B cell (primary cell): Measurements from ENCODE around the gene MLH3. TPM values are rescaled to one million over a fixed set of nuclear protein-coding genes. Genes with fewer than 3 reads are reported as not detected.

ENCODE experiments used
- ATAC-seq: fragments of 200-7000 bp; cut with Tn5 transposase; one replicate; pipeline ENCODE4 v1.10.0; 2021; ENCODE audit warnings: low read depth, mild to moderate bottlenecking, moderate number of reproducible peaks, moderate library complexity
- CTCF ChIA-PET: fragments of 350-600 bp; sonication (Branson Sonifier 250); formaldehyde crosslinking; loops from one replicate; lab custom pipeline; 2021; ENCODE audit warnings: antibody characterized with exemption, inconsistent platforms; lab: Charles Lee
- POLR2A ChIA-PET: fragments of 350-600 bp; sonication (Branson Sonifier 250); formaldehyde crosslinking; loops from one replicate; lab custom pipeline; 2021; ENCODE audit warnings: antibody characterized with exemption; lab: Charles Lee
- DNase-seq: peaks from one replicate; pipeline ENCODE4 v3.0.0; 2013
- H2AFZ ChIP-seq: 2 replicates; pipeline ENCODE4 v1.6.1; 2012; ENCODE audit warnings: mild to moderate bottlenecking, low read depth, low read length; ENCODE audit not compliant: insufficient read depth, poor library complexity, severe bottlenecking
- H3K27ac ChIP-seq, 2 donors: 1 replicate in 1 of 2; 2 replicates in 1 of 2; pipeline ENCODE4 v1.5.1; 2012 to 2013; ENCODE audit warnings: low read length in 2 of 2, mild to moderate bottlenecking in 2 of 2, moderate library complexity in 1 of 2
- H3K27me3 ChIP-seq, 4 experiments: fragments of 200-600 bp in 1 of 4; sonication (generic) in 1 of 4; replicated peaks in 1 of 4; 1 replicate in 2 of 4; 2 replicates in 2 of 4; pipeline versions ENCODE4 v1.6.1 to v1.7.0; 2013 to 2016; ENCODE audit warnings: low read length in 3 of 4, mild to moderate bottlenecking in 2 of 4, mixed read lengths in 1 of 4, moderate library complexity in 1 of 4; ENCODE audit not compliant: insufficient read depth in 4 of 4, control insufficient read depth in 3 of 4; ENCODE audit errors: control extremely low read depth in 1 of 4
- H3K36me3 ChIP-seq, 2 experiments: replicated peaks in 1 of 2; 1 replicate in 1 of 2; 2 replicates in 1 of 2; pipeline versions ENCODE4 v1.6.1 to v1.7.1; 2013; ENCODE audit warnings: low read length in 1 of 2; ENCODE audit not compliant: insufficient read depth in 2 of 2, control insufficient read depth in 1 of 2; ENCODE audit errors: control extremely low read depth in 1 of 2, extremely low read depth in 1 of 2
- H3K4me1 ChIP-seq, 2 donors: fragments of 200-600 bp in 1 of 2; sonication (generic) in 1 of 2; 1 replicate in 1 of 2; 2 replicates in 1 of 2; pipeline versions ENCODE4 v1.5.1 to v1.6.1; 2013 to 2017; ENCODE audit warnings: low read length in 2 of 2; ENCODE audit not compliant: control insufficient read depth in 2 of 2, insufficient read depth in 2 of 2
- H3K4me2 ChIP-seq: replicated peaks from 2 replicates; pipeline ENCODE3; 2012; ENCODE audit warnings: mild to moderate bottlenecking, low read depth, low read length; ENCODE audit not compliant: poor library complexity, severe bottlenecking
- H3K4me3 ChIP-seq, 5 experiments: fragments of 200-600 bp in 1 of 5; sonication (generic) in 1 of 5; 1 replicate in 3 of 5; 2 replicates in 2 of 5; pipeline versions ENCODE4 v1.5.1 to v1.7.0; 2011 to 2016; ENCODE audit warnings: low read length in 4 of 5, mild to moderate bottlenecking in 4 of 5, low read depth in 2 of 5, control low read depth in 1 of 5, moderate library complexity in 1 of 5; ENCODE audit not compliant: insufficient read depth in 1 of 5; ENCODE audit errors: control extremely low read depth in 1 of 5, extremely low read depth in 1 of 5
- H3K79me2 ChIP-seq: fragments of 200-600 bp; sonication (generic); one replicate; pipeline ENCODE4 v1.6.0; 2016; ENCODE audit warnings: low read length; ENCODE audit not compliant: control insufficient read depth, insufficient read depth
- H3K9ac ChIP-seq: fragments of 200-600 bp; sonication (generic); 2 replicates; pipeline ENCODE4 v1.6.1; 2017; ENCODE audit warnings: mild to moderate bottlenecking, low read length, moderate library complexity
- H3K9me3 ChIP-seq, 3 donors: one replicate each; pipeline versions ENCODE4 v1.6.1 to v1.7.1; 2013; ENCODE audit warnings: low read length in 2 of 3; ENCODE audit not compliant: control insufficient read depth in 2 of 3, insufficient read depth in 1 of 3; ENCODE audit errors: control extremely low read depth in 1 of 3
- H4K20me1 ChIP-seq: 2 replicates; pipeline ENCODE4 v1.6.0; 2012; ENCODE audit warnings: mild to moderate bottlenecking, low read length; ENCODE audit not compliant: insufficient read depth, control insufficient read depth, poor library complexity, severe bottlenecking
- H3K27ac Mint-ChIP-seq: one replicate; pipeline ENCODE4 v1.8.0; 2021; ENCODE audit warnings: mixed read lengths
- H3K27me3 Mint-ChIP-seq: one replicate; pipeline ENCODE4 v1.8.0; 2021; ENCODE audit warnings: mixed read lengths
- H3K4me1 Mint-ChIP-seq: one replicate; pipeline ENCODE4 v1.8.0; 2021; ENCODE audit warnings: mixed read lengths
- H3K4me3 Mint-ChIP-seq: one replicate; pipeline ENCODE4 v1.8.0; 2021; ENCODE audit warnings: mixed read lengths
- H3K9me3 Mint-ChIP-seq: one replicate; pipeline ENCODE4 v1.8.0; 2022; ENCODE audit warnings: mixed read lengths; ENCODE audit not compliant: insufficient read depth
- EZH2 ChIP-seq: IDR thresholded peaks from 2 replicates; pipeline ENCODE4 v1.6.1; 2012; ENCODE audit warnings: borderline replicate concordance, low read depth, mild to moderate bottlenecking, moderate library complexity, low read length; ENCODE audit not compliant: insufficient read depth, poor library complexity, severe bottlenecking
- WGBS: methylation state at CpG from one replicate; pipeline ENCODE4 v1.1.5; 2013; ENCODE audit warnings: missing lambda C conversion rate; ENCODE audit not compliant: insufficient coverage; 5-methylcytosine and 5-hydroxymethylcytosine counted together
- intact Hi-C: fragments of 100-400 bp; cut with micrococcal nuclease; formaldehyde crosslinking; loops from one replicate; pipeline ENCODE4 v1.10.0; 2022
- polyA plus RNA-seq: library from polyadenylated mRNA; depleted of rRNA; stranded (reverse); fragments of >200 nt; gene quantifications from 2 replicates; pipeline ENCODE4 v1.2.3, GENCODE V29; 2012
- total RNA-seq, 2 donors: library from RNA; stranded (reverse); fragments of 120-200 nt in 1 of 2; gene quantifications; 1 replicate in 1 of 2; 2 replicates in 1 of 2; pipeline versions ENCODE4 v1.2.3 to v1.2.4, GENCODE V29; 2013 to 2022
- TF ChIP-seq, protein P1 (sequence below): fragments of 200-600 bp; IDR thresholded peaks from one replicate; pipeline ENCODE4 v1.8.0; 2022; ENCODE audit warnings: antibody characterized with exemption, mild to moderate bottlenecking

The MLH3 gene
- total and polyA plus RNA-seq, 2 donors (not counting 1 experiment from before 2014, with no cell fraction given) = 6.7 to 19.9 TPM

DNA sequence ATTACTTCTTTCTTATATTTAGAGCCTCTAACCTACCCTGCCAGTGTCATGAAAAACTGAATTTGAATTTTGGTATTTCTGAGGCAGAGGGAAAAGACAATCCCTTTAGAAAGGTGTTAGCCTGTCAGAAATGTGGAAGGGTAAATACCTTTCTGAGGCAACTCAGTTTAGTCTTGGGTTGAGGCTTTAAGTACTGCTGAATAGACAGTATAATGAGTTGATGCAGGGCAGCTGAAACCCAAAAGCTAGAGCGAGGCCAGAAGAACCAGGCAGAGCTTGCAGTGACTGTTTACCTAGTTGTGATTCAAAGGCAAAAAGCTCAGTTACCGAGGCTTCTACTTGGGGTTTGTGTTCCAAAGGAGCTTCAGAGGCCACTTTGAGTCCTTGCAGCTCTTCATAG is 36.9 kb upstream of the MLH3 start:
- WGBS = 94% methylated on average over 2 of the region's 2 CpGs
- no peaks in the 10 kb centered on the region for H3K9me3 ChIP-seq
- no peak overlapping the region for H2AFZ ChIP-seq
- no peaks in the 10 kb centered on the region for H3K9me3 Mint-ChIP-seq
- no peak overlapping the region for H3K9ac ChIP-seq
- DNase-seq (no peak), ATAC-seq (no peak)
- H3K4me2 ChIP-seq = no peak overlapping the region
- no peak overlapping the region for H3K27ac Mint-ChIP-seq
- no peaks in the 10 kb centered on the region for H4K20me1 ChIP-seq
- H3K4me1 ChIP-seq = no peaks in the 10 kb centered on the region
- H3K4me3 ChIP-seq = no peak overlapping the region
- H3K27ac ChIP-seq = no peak overlapping the region
- ChIA-PET CTCF (interaction anchor here (0.6 to 6.8 kb wide), 47 partner anchors 9 to 479 kb away, joined by 3 to 144 read pairs (median 4); partner anchors contain the start of genes ACYP1, DLST, EIF2B2 and PGF), POLR2A (no interaction called here)
- H3K4me3 Mint-ChIP-seq = no peak overlapping the region
- H3K36me3 ChIP-seq = peaks cover 3 to 64% of the 10 kb centered on the region in 2 experiments
- intact Hi-C loops = loop anchor here (1.0 to 2.0 kb wide), 4 partner anchors 142 to 479 kb away; no protein-coding TSS in a partner anchor
- TF ChIP-seq EZH2 = no peak
- TF ChIP-seq, protein P1, sequence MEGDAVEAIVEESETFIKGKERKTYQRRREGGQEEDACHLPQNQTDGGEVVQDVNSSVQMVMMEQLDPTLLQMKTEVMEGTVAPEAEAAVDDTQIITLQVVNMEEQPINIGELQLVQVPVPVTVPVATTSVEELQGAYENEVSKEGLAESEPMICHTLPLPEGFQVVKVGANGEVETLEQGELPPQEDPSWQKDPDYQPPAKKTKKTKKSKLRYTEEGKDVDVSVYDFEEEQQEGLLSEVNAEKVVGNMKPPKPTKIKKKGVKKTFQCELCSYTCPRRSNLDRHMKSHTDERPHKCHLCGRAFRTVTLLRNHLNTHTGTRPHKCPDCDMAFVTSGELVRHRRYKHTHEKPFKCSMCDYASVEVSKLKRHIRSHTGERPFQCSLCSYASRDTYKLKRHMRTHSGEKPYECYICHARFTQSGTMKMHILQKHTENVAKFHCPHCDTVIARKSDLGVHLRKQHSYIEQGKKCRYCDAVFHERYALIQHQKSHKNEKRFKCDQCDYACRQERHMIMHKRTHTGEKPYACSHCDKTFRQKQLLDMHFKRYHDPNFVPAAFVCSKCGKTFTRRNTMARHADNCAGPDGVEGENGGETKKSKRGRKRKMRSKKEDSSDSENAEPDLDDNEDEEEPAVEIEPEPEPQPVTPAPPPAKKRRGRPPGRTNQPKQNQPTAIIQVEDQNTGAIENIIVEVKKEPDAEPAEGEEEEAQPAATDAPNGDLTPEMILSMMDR = no peak
- no peaks in the 10 kb centered on the region for H3K4me1 Mint-ChIP-seq
- no peaks in the 10 kb centered on the region for H3K27me3 Mint-ChIP-seq
- H3K79me2 ChIP-seq = no peaks in the 10 kb centered on the region
- no peaks in the 10 kb centered on the region for H3K27me3 ChIP-seq

DNA sequence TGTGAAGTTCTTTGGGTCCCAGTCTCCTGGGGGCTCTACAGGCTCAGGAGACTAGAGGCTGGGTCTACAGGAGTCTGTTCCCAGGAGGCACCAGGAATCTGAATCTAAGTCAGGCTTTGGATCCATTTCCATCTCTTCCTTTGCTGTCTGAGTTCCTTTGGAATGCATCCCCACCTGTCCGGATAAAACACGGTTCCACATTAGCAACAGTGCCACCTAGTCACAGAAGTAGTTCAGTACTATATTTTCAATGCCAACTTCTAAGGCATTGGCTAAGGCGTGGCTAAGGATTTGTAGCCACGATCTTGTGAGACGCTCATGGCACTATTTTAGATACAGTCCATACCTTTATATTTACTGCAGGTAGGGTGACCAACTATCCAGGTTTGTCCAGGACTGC is 33.2 kb upstream of the MLH3 start:
- Histone ChIP-seq H4K20me1 (no peaks in the 10 kb centered on the region), H3K4me2 (no peak overlapping the region), H3K4me3 (no peak overlapping the region), H2AFZ (no peak overlapping the region), H3K9ac (no peak overlapping the region), H3K4me1 (no peaks in the 10 kb centered on the region), H3K36me3 (peaks cover 4 to 66% of the 10 kb centered on the region in 2 experiments), H3K9me3 (no peaks in the 10 kb centered on the region), H3K27me3 (no peaks in the 10 kb centered on the region), H3K27ac (no peak overlapping the region), H3K79me2 (no peaks in the 10 kb centered on the region)
- 96% methylated on average over 3 of the region's 5 CpGs for WGBS
- CTCF ChIA-PET = interaction anchor here (0.8 kb wide), 1 partner anchor 171 kb away, joined by 3 read pairs; no protein-coding TSS in a partner anchor
- no peaks in the 10 kb centered on the region for H3K9me3 Mint-ChIP-seq
- H3K4me1 Mint-ChIP-seq = no peaks in the 10 kb centered on the region
- DNase-seq (no peak), ATAC-seq (no peak)
- H3K4me3 Mint-ChIP-seq = no peak overlapping the region
- TF ChIP-seq EZH2 = no peak
- TF ChIP-seq, protein P1 = no peak
- no peak overlapping the region for H3K27ac Mint-ChIP-seq
- intact Hi-C loops = no loop called here
- no peaks in the 10 kb centered on the region for H3K27me3 Mint-ChIP-seq
- POLR2A ChIA-PET = no interaction called here
